HG03460 (cell line): ENCODE measurements around the gene GEMIN7.
"Not testable (repeated sequence)": the region's sequence is repeated elsewhere in the genome, so short reads cannot be mapped to it uniquely, and the experiment has no call there.

Experiments used
- ATAC-seq: cut with Tn5 transposase; IDR thresholded peaks from one replicate; pipeline ENCODE4 v1.9.1; 2021; ENCODE audit not compliant: unreplicated experiment

GEMIN7 gene

DNA sequence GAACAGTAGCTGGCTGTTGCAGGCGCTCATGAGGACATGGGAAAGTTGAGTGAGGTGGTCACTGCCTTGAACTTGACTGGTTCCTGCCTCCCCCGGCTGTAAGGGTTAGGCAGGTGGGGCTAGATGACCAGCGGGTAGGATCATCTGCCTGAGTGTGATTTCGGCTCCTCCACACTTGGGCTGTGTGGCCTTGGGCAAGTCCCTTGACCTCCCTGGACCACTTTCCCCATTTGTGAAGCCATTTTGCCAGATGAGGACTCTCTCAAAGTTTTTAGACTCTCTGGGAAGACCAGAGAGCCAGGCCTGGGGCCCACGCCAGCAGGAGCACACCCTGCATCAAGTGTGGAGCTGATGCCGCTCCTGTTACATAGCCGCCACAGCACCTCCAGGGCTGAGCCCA lies 23.4 kb downstream of the GEMIN7 start:
- no peak for ATAC-seq

DNA sequence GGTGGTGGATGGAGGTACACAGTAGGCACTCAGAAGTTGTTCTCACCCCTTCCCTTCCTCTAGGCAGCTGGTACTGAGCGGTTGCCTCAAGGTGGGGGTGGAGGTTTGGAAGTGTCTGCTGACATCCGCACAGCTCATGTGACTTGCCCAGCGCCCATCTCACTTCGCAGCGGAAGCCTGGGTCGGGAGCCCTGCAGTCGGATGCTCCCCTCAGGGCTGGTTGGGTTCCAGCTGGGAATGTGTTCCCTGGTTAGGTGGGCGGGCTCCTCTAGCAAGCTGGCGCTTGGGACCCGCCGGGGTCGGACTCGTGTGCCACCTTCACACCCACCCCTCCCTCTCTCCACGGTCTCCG lies 24.1 kb downstream of the GEMIN7 start:
- no peak for ATAC-seq

- ATAC-seq, result no peak
Observed at GRCh38 chr19:45103508-45104319, 24.7 kb downstream of the GEMIN7 start.

DNA sequence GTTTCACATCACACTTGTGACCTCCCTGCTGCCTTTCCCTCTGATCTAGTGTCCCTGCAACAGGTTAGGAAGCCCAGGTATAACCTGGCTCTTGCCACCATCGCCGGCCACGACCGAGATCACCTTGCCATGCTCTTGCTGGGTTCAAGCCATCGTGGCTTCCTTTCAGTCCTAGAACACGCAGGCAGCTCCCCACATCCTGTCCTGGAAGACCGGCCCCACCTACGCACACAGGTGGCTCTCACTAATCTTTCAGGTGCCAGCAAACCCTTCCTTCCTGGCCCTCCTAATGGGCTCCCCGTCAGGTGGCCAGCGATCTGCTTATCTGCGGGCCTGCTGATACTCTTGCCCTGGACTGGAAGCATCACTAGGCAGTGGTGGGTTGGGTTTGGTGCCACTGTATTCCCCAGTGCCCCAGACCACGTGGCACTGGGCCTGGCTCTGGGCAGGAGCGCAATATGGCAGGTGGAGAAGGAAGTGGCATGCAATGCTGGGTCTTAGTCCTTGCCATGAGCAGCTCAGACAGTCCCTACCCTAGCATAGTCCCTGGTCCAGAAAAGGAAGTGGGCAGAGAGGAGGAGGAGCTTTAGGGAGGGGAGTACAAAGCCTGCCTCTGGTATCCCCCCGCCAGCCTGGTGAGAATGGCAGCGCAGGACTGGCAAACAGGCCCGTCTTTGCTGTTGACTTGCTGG lies 25.7 kb downstream of the GEMIN7 start:
- no peak for ATAC-seq

GRCh38 chr19:45106363-45106762 lies 27.3 kb downstream of the GEMIN7 start:
- ATAC-seq, result not testable (repeated sequence)

DNA sequence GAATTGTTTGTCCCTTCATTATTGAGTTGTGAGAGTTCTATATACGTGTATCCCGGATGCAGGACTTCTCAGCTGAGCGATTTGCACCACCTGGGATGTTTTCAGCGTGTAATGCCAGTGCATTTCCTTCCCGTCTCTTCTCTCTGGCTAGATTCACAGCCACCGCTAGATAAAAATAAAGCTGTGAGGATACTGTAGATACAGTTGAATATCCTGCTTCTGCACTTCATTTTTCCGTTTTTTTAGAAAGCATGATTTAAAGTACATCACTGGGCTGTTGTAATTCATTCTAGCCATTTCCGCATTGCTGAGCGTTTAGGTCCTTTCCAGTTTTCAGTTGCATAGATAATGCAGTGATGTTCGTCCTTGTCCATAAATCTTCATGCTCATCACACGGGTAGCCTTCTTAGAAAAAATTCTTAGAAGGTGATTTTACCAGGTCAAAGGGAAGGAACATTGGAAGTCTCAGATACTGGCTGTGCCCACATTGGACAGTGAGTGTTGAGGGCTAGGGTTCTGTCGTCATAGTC lies 28.6 kb downstream of the GEMIN7 start:
- ATAC-seq, result no peak

- no peak for ATAC-seq
Observed at GRCh38 chr19:45110851-45111266, 31.8 kb downstream of the GEMIN7 start.

DNA sequence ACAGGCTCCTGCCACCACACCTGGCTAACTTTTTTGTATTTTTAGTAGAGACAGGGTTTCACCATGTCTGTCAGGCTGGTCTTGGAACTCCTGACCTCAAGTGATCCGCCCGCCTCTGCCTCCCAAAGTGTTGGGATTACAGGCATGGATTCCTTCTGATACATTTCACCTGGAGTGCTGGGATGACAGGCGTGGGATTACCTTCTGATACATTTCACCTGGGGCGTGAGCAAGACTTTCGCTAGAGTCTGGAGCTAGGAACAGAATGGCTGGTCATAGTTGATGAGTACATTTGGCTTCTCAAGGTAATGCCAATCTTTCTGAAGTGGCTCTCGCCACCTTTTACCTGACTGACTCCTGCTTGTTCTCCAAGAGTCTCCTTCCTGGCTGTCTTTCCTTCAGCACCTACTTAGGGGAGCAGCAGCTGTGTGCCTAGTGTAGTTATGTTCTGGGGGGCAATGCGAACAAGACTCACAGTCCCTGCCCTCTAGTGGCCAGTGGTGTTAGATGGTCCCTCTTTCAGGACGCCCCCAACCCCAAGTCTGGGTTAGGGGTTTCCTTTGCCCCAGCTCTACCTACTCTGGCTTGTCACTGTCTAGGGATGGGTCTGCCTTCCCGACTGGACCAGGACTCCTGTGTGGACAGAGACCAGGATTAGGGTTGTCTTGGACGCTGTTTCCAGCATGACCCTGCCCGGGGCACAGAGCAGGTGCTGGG lies 33.2 kb downstream of the GEMIN7 start:
- ATAC-seq, result no peak

DNA sequence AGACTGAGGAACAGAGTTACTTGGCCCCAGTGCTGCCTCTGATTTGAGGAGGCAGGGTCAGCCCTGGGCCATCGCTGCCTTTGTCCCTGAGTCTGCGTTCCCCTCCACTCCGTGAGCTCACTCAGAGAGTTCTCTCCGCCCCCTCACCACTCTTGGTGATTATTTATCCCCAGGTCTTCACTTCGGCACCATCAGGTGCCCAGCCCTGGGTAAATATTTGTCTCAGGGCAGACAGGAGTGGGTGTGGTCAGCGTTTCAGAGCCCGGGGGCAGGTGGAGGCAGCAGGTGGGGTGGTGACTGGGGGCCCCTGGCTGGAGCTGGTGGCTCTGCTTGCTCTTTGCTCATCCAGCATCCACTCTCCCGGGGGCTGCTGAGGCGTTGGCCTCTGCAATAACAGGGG lies 34.6 kb downstream of the GEMIN7 start:
- ATAC-seq, result no peak

DNA sequence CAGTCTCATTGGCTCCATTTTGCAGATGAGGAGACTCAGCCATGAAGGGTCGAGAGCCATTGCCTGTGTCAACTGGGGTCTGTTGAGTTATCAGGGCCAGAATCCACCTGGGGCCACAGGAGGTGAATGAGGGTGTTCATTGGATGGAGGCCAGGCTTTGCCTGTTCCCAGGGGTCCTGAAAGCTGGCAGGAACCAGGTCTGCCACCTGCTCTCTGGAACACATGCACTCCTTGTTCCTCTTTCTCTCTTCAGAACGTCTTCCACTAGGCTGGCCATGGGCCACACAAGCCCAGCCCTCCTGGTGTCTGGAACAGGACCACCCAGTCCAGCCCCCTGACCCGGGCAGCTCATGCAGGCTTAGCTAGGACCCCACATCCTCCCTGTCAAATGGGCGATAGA lies 35.1 kb downstream of the GEMIN7 start:
- ATAC-seq, result no peak

DNA sequence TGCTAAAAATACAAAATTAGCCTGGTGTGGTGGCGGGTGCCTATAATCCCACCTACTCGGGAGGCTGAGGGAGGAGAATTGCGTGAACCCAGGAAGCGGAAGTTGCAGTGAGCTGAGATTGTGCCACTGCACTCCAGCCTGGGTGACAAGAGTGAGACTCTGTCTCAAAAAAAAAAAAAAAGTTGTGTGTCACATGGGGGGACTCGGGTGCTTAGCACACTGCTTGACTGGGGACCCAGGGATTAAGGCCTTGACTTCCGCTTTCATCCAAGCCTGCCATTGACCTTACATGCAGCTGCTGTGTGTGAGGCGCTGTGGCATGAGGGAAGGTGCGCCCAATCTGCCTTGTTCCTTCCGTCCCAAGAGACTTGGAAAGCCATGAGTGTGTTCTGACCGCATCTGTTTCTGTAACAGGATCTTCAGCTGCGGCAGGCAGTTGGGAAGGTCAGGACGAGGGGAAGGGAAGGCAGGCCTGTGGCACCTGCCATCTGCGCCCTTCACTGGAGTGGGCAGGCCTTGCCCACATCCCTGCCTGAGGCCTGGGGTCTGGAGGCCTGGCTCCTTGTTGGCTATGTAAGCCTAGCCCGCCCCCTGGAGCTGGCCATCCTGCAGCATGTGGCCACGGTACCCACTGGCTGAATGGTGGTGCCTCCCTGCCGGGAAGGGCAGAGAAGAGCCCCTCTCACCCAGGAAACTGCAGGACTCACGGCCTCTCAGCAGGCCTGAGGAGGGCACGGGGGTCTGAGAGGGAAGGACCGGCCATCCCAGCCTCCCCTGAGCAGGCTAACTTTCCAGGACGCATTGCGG lies 37.0 kb downstream of the GEMIN7 start:
- ATAC-seq, result no peak

- ATAC-seq, result no peak
Observed at GRCh38 chr19:45117167-45117594, 38.1 kb downstream of the GEMIN7 start.

GRCh38 chr19:45117671-45118070 lies 38.6 kb downstream of the GEMIN7 start:
- no peak for ATAC-seq

DNA sequence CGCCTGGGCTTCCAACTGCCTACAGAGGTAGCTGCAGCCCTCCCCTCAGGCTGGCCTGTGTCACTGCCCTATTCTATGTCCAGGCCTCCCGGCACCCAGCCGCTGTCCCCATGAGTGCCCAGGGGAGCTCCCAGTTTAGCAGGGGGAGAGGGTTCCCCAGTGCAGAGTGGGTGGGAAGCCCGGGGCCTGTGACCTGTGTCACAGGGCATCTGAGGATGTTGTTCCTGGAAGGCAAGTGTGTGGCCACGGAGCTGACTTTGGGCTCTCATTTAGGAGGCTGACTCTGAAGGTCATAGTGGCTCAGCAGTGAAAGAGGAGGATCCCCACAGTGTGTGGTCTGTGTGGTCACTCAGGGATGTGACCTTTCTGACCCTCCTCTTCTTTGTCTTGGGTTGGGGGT lies 39.0 kb downstream of the GEMIN7 start:
- no peak for ATAC-seq

- ATAC-seq, result peak; percentile 50
Observed at GRCh38 chr19:45118591-45119355, 39.7 kb downstream of the GEMIN7 start.

GRCh38 chr19:45119582-45119981 lies 40.5 kb downstream of the GEMIN7 start:
- no peak for ATAC-seq

DNA sequence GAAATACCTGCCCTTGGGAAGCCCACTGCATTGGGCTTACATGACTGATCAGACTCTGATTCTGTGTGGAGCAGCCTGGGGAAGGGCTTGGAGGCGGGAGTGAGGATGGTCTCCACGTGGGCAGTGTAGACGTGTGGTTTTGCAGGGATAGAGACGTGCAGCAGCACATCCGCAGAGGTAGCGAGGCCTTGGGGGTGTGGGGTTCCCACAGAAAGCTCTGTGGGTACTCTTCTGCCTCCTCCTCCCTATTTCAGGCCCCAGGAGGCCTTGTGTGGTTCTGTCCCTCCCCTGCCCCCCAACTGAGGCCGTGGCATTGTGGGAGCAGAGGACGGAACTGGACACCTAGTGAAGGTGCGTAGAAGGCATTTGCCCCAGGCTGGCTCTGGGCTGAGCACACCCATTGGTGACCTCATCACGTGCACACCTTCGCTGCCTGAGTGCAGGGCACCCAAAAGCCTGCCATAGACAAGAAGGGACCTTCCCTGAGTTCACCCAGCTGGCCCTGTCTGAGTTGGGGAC lies 42.8 kb downstream of the GEMIN7 start:
- ATAC-seq, result no peak

- no peak for ATAC-seq
Observed at GRCh38 chr19:45122832-45123231, 43.8 kb downstream of the GEMIN7 start.

DNA sequence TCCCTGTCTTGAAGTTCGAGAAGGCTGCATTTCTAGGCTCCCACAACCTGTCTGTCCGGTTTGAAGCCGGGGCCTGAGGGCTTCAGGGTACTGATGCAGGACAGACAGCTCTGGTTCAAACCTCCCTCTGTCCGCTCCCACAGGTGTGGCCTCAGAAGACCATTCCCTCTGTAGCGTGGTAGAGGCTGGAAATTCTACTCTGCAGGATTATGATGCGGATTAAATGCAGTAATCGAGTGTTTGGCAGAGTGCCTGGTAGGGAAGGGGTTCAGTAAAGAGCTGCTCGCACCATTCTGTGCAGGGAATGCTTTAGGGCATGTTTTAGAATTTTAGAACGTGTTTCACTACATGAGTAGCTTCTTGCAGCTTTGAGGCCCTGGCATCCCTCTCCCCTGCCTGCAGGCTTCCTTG lies 44.4 kb downstream of the GEMIN7 start:
- ATAC-seq, result no peak

DNA sequence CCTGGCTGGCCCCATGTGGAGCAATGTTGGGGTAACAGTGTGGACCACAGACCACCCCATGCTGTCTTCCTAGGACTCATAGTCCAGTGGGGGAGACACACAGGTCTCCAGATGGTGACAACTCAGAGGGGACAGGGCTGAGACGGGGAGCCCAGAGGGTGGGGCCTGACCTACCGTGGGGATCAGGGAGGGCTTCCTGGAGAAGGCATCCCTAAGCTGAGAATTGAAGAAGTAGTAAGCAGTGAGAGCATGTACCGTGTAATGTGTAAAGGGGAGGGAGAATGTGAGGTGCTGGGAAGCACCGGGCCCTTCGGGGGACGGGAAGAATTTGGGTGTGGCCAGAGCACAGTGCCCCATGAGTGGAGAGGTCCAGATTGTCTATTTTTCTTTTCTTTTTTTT lies 45.0 kb downstream of the GEMIN7 start:
- ATAC-seq, result no peak
